ENCODE data around the gene FBXO4.

The FBXO4 gene

GRCh38 chr5:41924872-41925554 lies at the start of gene FBXO4:
TSS of gene FBXO4 (plus strand) at chr5:41925281. CDS start at chr5:41925310, 29 bp downstream.
- Histone ChIP-seq H3K36me3 (ENCODE audit: control insufficient read depth in 2 of 2, insufficient read depth in 1 of 2, low read length in 2 of 2) (peaks cover 18 to 23% of the 10 kb centered on the region in 2 experiments; a peak in 2 of 3 replicates), H3K4me1 (ENCODE audit: control insufficient read depth, insufficient read depth, low read length) (peaks cover 3% of the 10 kb centered on the region; the same call in 1 of the 2 replicates), H3K4me3 (ENCODE audit: low read depth, low read length) (peak within 1 kb of the TSS; percentile 68), H3K27ac (ENCODE audit: extremely low read depth, low read depth, low read length) (peak within 1 kb of the TSS; percentile 53; the same call in 1 of the 2 replicates), H3K9me3 (ENCODE audit: control insufficient read depth, insufficient read depth, low read depth, low read length) (no peaks in the 10 kb centered on the region)
- POLR2A ChIA-PET: interaction anchor here (1.2 to 1.7 kb wide), 2 partner anchors 21 to 132 kb away, joined by 3 to 14 read pairs; partner anchors contain the start of gene RIMOC1
- CTCF ChIA-PET: interaction anchor here (0.6 to 1.5 kb wide), 2 partner anchors 20 to 691 kb away, joined by 3 to 6 read pairs; partner anchors contain the start of gene RIMOC1
- TF ChIP-seq ZBTB8A (tag by site-specific recombination; IDR thresholded peaks at IDR 0.05): peak; percentile 98
- peak; percentile 73 for TF ChIP-seq ZNF324 (tag by site-specific recombination; IDR thresholded peaks at IDR 0.05)
- no peak for TF ChIP-seq FEZF1 (tag by site-specific recombination; IDR thresholded peaks at IDR 0.05)
- peak; percentile 39 for TF ChIP-seq ZBTB11 (tag by site-specific recombination; conservative IDR thresholded peaks at IDR 0.05; ENCODE audit: low read depth)
- TF ChIP-seq ZNF354C (tag by site-specific recombination; IDR thresholded peaks at IDR 0.05; ENCODE audit: borderline replicate concordance, low read depth): no peak
- TF ChIP-seq ZNF2 (tag by site-specific recombination; IDR thresholded peaks at IDR 0.05): peak; percentile 84
- TF ChIP-seq SCRT2 (tag by site-specific recombination; IDR thresholded peaks at IDR 0.05): peak; percentile 52; the same call in 1 of the 2 replicates
- TF ChIP-seq YY1 (tag by site-specific recombination; IDR thresholded peaks at IDR 0.05): peak; percentile 87
- peak; percentile 53; the same call in 1 of the 2 replicates for TF ChIP-seq ZBTB6 (tag by site-specific recombination; IDR thresholded peaks at IDR 0.05)
- no peak for TF ChIP-seq ZNF280D (tag by site-specific recombination; IDR thresholded peaks at IDR 0.05)
- no peak for TF ChIP-seq ZNF280C (tag by site-specific recombination; IDR thresholded peaks at IDR 0.05)
- TF ChIP-seq ZNF423 (tag by site-specific recombination; IDR thresholded peaks at IDR 0.05): peak; percentile 76
- TF ChIP-seq SALL2 (tag by site-specific recombination; IDR thresholded peaks at IDR 0.05; ENCODE audit: borderline replicate concordance): no peak
- no peak for TF ChIP-seq ZNF707 (tag by site-specific recombination; IDR thresholded peaks at IDR 0.05)
- no peak for TF ChIP-seq ZNF148 (tag by site-specific recombination; IDR thresholded peaks at IDR 0.05; ENCODE audit: borderline replicate concordance)
- TF ChIP-seq SP3 (tag by site-specific recombination; IDR thresholded peaks at IDR 0.05): peak; percentile 88
- TF ChIP-seq TRIM28 (IDR thresholded peaks at IDR 0.05; ENCODE audit: borderline replicate concordance, low read length): 0 out of 2 replicates have a peak, but pooled peaks have one; percentile 20
- TF ChIP-seq GLI2 (tag by site-specific recombination; IDR thresholded peaks at IDR 0.05; ENCODE audit: borderline replicate concordance, low read depth): no peak
- TF ChIP-seq GLI4 (tag by site-specific recombination; IDR thresholded peaks at IDR 0.05): peak; percentile 60; the same call in 1 of the 2 replicates
- no peak for TF ChIP-seq ZNF776 (tag by site-specific recombination; IDR thresholded peaks at IDR 0.05; ENCODE audit: borderline replicate concordance)
- peak; percentile 79; the same call in 1 of the 2 replicates for TF ChIP-seq KLF7 (tag by site-specific recombination; IDR thresholded peaks at IDR 0.05; ENCODE audit: borderline replicate concordance)
- peak; percentile 81 for TF ChIP-seq ZEB2 (tag by site-specific recombination; IDR thresholded peaks at IDR 0.05)
- no peak; the same call in 1 of the 2 replicates for TF ChIP-seq GLIS1 (tag by site-specific recombination; IDR thresholded peaks at IDR 0.05)
- peak; percentile 98 for TF ChIP-seq ZBTB20 (tag by site-specific recombination; IDR thresholded peaks at IDR 0.05)
- TF ChIP-seq ZNF23 (tag by site-specific recombination; IDR thresholded peaks at IDR 0.05; ENCODE audit: borderline replicate concordance): no peak

Measured in HEK293 (cell line).